Immature natural killer cell (primary cell): Measurements from ENCODE around the gene MYO7B. TPM values are rescaled to one million over a fixed set of nuclear protein-coding genes. Genes with fewer than 3 reads are reported as not detected.

Experiments
- DNase-seq, 3 donors: peaks; one replicate each; pipeline ENCODE4 v3.0.0; 2022; ENCODE audit warnings: mixed read lengths in 1 of 3
- H3K27ac Mint-ChIP-seq, 6 donors: one replicate each; pipeline ENCODE4 v1.8.0; 2020; ENCODE audit warnings: mixed read lengths in 6 of 6, mild to moderate bottlenecking in 5 of 6, inconsistent platforms in 4 of 6, moderate library complexity in 3 of 6
- H3K27me3 Mint-ChIP-seq, 3 donors: one replicate each; pipeline ENCODE4 v1.8.0; 2020 to 2021; ENCODE audit warnings: low read depth in 3 of 3, mild to moderate bottlenecking in 3 of 3, mixed read lengths in 3 of 3, moderate library complexity in 3 of 3, inconsistent platforms in 1 of 3
- H3K36me3 Mint-ChIP-seq, 3 donors: one replicate each; pipeline ENCODE4 v1.8.0; 2020; ENCODE audit warnings: mixed read lengths in 3 of 3, inconsistent platforms in 2 of 3, mild to moderate bottlenecking in 2 of 3
- H3K4me1 Mint-ChIP-seq, 2 donors: one replicate each; pipeline ENCODE4 v1.8.0; 2020; ENCODE audit warnings: inconsistent platforms in 2 of 2, mild to moderate bottlenecking in 2 of 2, mixed read lengths in 2 of 2, moderate library complexity in 1 of 2
- H3K4me3 Mint-ChIP-seq, 5 donors: one replicate each; pipeline ENCODE4 v1.8.0; 2020; ENCODE audit warnings: mild to moderate bottlenecking in 5 of 5, mixed read lengths in 5 of 5, inconsistent platforms in 3 of 5, moderate library complexity in 3 of 5
- H3K9me3 Mint-ChIP-seq, 6 donors: one replicate each; pipeline ENCODE4 v1.8.0; 2020; ENCODE audit warnings: mild to moderate bottlenecking in 6 of 6, mixed read lengths in 6 of 6, inconsistent platforms in 4 of 6, moderate library complexity in 3 of 6
- polyA plus RNA-seq, 3 donors: library from polyadenylated mRNA; unstranded; fragments of 300-500 nt; fragmentation: Illumina TruSeq; gene quantifications; one replicate each; pipeline ENCODE4 v1.2.3, GENCODE V29; 2021

Gene MYO7B
- polyA plus RNA-seq, 3 donors from 2014 or later: 0.37 TPM; not detected in 2

GRCh38 chr2:127585270-127585807 is 49.9 kb downstream of the MYO7B start:
- DNase-seq: no peak
- Mint-ChIP-seq H3K27ac (no peak overlapping the region), H3K9me3 (no peaks in the 10 kb centered on the region), H3K4me3 (no peak overlapping the region), H3K36me3 (no peaks in the 10 kb centered on the region), H3K27me3 (peaks cover 1 to 2% (median 2%) of the 10 kb centered on the region in 3 donors), H3K4me1 (no peaks in the 10 kb centered on the region)

- Mint-ChIP-seq H3K9me3 (no peaks in the 10 kb centered on the region), H3K27me3 (peaks cover 1 to 2% (median 2%) of the 10 kb centered on the region in 3 donors), H3K27ac (no peak overlapping the region), H3K36me3 (no peaks in the 10 kb centered on the region), H3K4me1 (no peaks in the 10 kb centered on the region), H3K4me3 (no peak overlapping the region)
- no peak for DNase-seq
Observed at GRCh38 chr2:127586136-127586535, 50.7 kb downstream of the MYO7B start.

GRCh38 chr2:127586746-127587295 is 51.3 kb downstream of the MYO7B start:
- peaks cover 1 to 4% (median 2%) of the 10 kb centered on the region in 3 donors for H3K27me3 Mint-ChIP-seq
- no peak for DNase-seq
- H3K4me3 Mint-ChIP-seq: no peak overlapping the region
- H3K36me3 Mint-ChIP-seq: no peaks in the 10 kb centered on the region
- H3K27ac Mint-ChIP-seq: no peak overlapping the region
- no peaks in the 10 kb centered on the region for H3K4me1 Mint-ChIP-seq
- H3K9me3 Mint-ChIP-seq: no peaks in the 10 kb centered on the region

GRCh38 chr2:127588241-127588640 is 52.8 kb downstream of the MYO7B start:
- Mint-ChIP-seq H3K27me3 (peaks cover 1 to 4% (median 2%) of the 10 kb centered on the region in 3 donors), H3K36me3 (no peaks in the 10 kb centered on the region), H3K4me3 (no peak overlapping the region), H3K27ac (no peak overlapping the region), H3K9me3 (no peaks in the 10 kb centered on the region), H3K4me1 (no peaks in the 10 kb centered on the region)
- DNase-seq: no peak

GRCh38 chr2:127589358-127589757 is 53.9 kb downstream of the MYO7B start:
- H3K27me3 Mint-ChIP-seq: peaks cover 0 to 2% (median 1%) of the 10 kb centered on the region in 3 donors
- no peak overlapping the region for H3K27ac Mint-ChIP-seq
- H3K9me3 Mint-ChIP-seq: no peaks in the 10 kb centered on the region
- DNase-seq: no peak
- no peak overlapping the region for H3K4me3 Mint-ChIP-seq
- H3K36me3 Mint-ChIP-seq: no peaks in the 10 kb centered on the region
- H3K4me1 Mint-ChIP-seq: no peaks in the 10 kb centered on the region

GRCh38 chr2:127589841-127590240 is 54.4 kb downstream of the MYO7B start:
- Mint-ChIP-seq H3K27me3 (peaks cover 0 to 1% (median 0%) of the 10 kb centered on the region in 3 donors), H3K4me1 (no peaks in the 10 kb centered on the region), H3K27ac (no peak overlapping the region), H3K4me3 (no peak overlapping the region), H3K36me3 (no peaks in the 10 kb centered on the region), H3K9me3 (no peaks in the 10 kb centered on the region)
- no peak for DNase-seq

- no peak for DNase-seq
- Mint-ChIP-seq H3K4me3 (no peak overlapping the region), H3K27ac (no peak overlapping the region), H3K27me3 (peaks cover 0 to 2% (median 1%) of the 10 kb centered on the region in 3 donors), H3K9me3 (no peaks in the 10 kb centered on the region), H3K36me3 (no peaks in the 10 kb centered on the region), H3K4me1 (no peaks in the 10 kb centered on the region)
Observed at GRCh38 chr2:127590386-127591190, 55.1 kb downstream of the MYO7B start.

GRCh38 chr2:127591221-127591923 is 55.9 kb downstream of the MYO7B start:
- no peaks in the 10 kb centered on the region for H3K9me3 Mint-ChIP-seq
- H3K36me3 Mint-ChIP-seq: no peaks in the 10 kb centered on the region
- H3K27me3 Mint-ChIP-seq: peaks cover 0 to 2% (median 1%) of the 10 kb centered on the region in 3 donors

GRCh38 chr2:127592761-127593227 is 57.3 kb downstream of the MYO7B start:
- no peaks in the 10 kb centered on the region for H3K9me3 Mint-ChIP-seq
- no peak for DNase-seq
- H3K4me3 Mint-ChIP-seq: no peak overlapping the region
- no peaks in the 10 kb centered on the region for H3K36me3 Mint-ChIP-seq
- H3K27me3 Mint-ChIP-seq: peaks cover 0 to 4% (median 2%) of the 10 kb centered on the region in 3 donors
- no peaks in the 10 kb centered on the region for H3K4me1 Mint-ChIP-seq
- no peak overlapping the region for H3K27ac Mint-ChIP-seq

More at GRCh38 chr2:127591221-127591923, 55.9 kb downstream of the MYO7B start:
- no peak overlapping the region for H3K4me3 Mint-ChIP-seq
- peak in 1 of 3 donors; percentile 5 for DNase-seq
- H3K27ac Mint-ChIP-seq: no peak overlapping the region
- no peaks in the 10 kb centered on the region for H3K4me1 Mint-ChIP-seq

GRCh38 chr2:127593228-127594115 is 58.0 kb downstream of the MYO7B start:
- H3K27ac Mint-ChIP-seq: no peak overlapping the region
- no peaks in the 10 kb centered on the region for H3K36me3 Mint-ChIP-seq
- no peaks in the 10 kb centered on the region for H3K9me3 Mint-ChIP-seq
- H3K4me3 Mint-ChIP-seq: no peak overlapping the region
- no peaks in the 10 kb centered on the region for H3K4me1 Mint-ChIP-seq
- peaks cover 0 to 5% (median 2%) of the 10 kb centered on the region in 3 donors for H3K27me3 Mint-ChIP-seq
- DNase-seq: no peak

GRCh38 chr2:127594116-127594591 is 58.7 kb downstream of the MYO7B start:
- Mint-ChIP-seq H3K9me3 (no peaks in the 10 kb centered on the region), H3K36me3 (no peaks in the 10 kb centered on the region), H3K4me3 (no peak overlapping the region), H3K4me1 (no peaks in the 10 kb centered on the region), H3K27ac (no peak overlapping the region), H3K27me3 (peaks cover 0 to 5% (median 2%) of the 10 kb centered on the region in 3 donors)
- no peak for DNase-seq

- Mint-ChIP-seq H3K27me3 (peaks cover 2 to 4% (median 2%) of the 10 kb centered on the region in 3 donors), H3K9me3 (no peaks in the 10 kb centered on the region), H3K4me1 (no peaks in the 10 kb centered on the region), H3K27ac (no peak overlapping the region), H3K4me3 (no peak overlapping the region), H3K36me3 (no peaks in the 10 kb centered on the region)
- DNase-seq: no peak
Observed at GRCh38 chr2:127596311-127597045, 61.0 kb downstream of the MYO7B start.
